GM12891 (cell line): ENCODE measurements around the gene EIF5A.

Experiments
- DNase-seq: peaks from one replicate; pipeline ENCODE4 v3.0.0; 2011; ENCODE audit warnings: low spot score; ENCODE audit not compliant: insufficient read length
- FAIRE-seq: peaks from 2 replicates; lab custom pipeline; 2011; peaks lifted over from hg19 to GRCh38; lab: Jason Lieb, UNC
- PAX5 ChIP-seq: IDR thresholded peaks from 2 replicates; pipeline ENCODE4 v1.6.1; 2011; ENCODE audit warnings: low read length, moderate library complexity, mild to moderate bottlenecking; ENCODE audit not compliant: insufficient read depth, severe bottlenecking
- POLR2A ChIP-seq: IDR thresholded peaks from 2 replicates; pipeline ENCODE4 v1.6.1; 2011; ENCODE audit warnings: low read depth, low read length, control low read depth
- POLR2AphosphoS5 ChIP-seq: IDR thresholded peaks from 2 replicates; pipeline ENCODE4 v1.6.1; 2011; ENCODE audit warnings: low read depth, low read length, control low read depth
- POU2F2 ChIP-seq: IDR thresholded peaks from 2 replicates; pipeline ENCODE4 v1.6.1; 2011; ENCODE audit warnings: low read depth, mild to moderate bottlenecking, control low read depth, low read length, moderate library complexity
- SPI1 ChIP-seq: IDR thresholded peaks from 2 replicates; pipeline ENCODE4 v1.6.1; 2011; ENCODE audit warnings: low read depth, low read length, control low read depth
- TAF1 ChIP-seq: IDR thresholded peaks from 2 replicates; pipeline ENCODE4 v1.6.1; 2011; ENCODE audit warnings: low read depth, low read length, control low read depth

EIF5A gene

GRCh38 chr17:7312432-7313087 lies 5.1 kb downstream of the EIF5A start:
- FAIRE-seq (no peak), DNase-seq (no peak)
- TF ChIP-seq POLR2A (0 out of 2 replicates have a peak, but pooled peaks have one; percentile 11), TAF1 (no peak), PAX5 (no peak), POU2F2 (no peak; the same call in 1 of the 2 replicates), POLR2AphosphoS5 (no peak)

GRCh38 chr17:7313088-7313889 lies 5.9 kb downstream of the EIF5A start:
- TF ChIP-seq POLR2AphosphoS5 (peak; percentile 94), PAX5 (no peak), SPI1 (no peak), POLR2A (peak; percentile 78), POU2F2 (peak; percentile 73)
- peak; percentile 48 for FAIRE-seq
- no peak for DNase-seq

- DNase-seq (no peak), FAIRE-seq (peak; percentile 23)
- TF ChIP-seq TAF1 (no peak), PAX5 (no peak), SPI1 (no peak), POLR2A (no peak; the same call in 1 of the 2 replicates), POLR2AphosphoS5 (peak; percentile 65; the same call in 1 of the 2 replicates), POU2F2 (no peak)
Measured at GRCh38 chr17:7313890-7314718, 6.7 kb downstream of the EIF5A start.

- peak; percentile 99 for FAIRE-seq
- peak; percentile 99 for DNase-seq
- TF ChIP-seq TAF1 (peak; percentile 73), POLR2A (peak; percentile 75), POLR2AphosphoS5 (no peak), SPI1 (peak; percentile 38; the same call in 1 of the 2 replicates), PAX5 (peak; percentile 9), POU2F2 (no peak)
Measured at GRCh38 chr17:7314719-7315569, 7.5 kb downstream of the EIF5A start, which contains the start of gene GPS2. GPS2 (minus strand) TSS chr17:7315360; CDS start chr17:7315052, 308 bp downstream.

GRCh38 chr17:7315570-7316235 lies 8.3 kb downstream of the EIF5A start:
- DNase-seq: peak; percentile 32
- no peak for FAIRE-seq
- TF ChIP-seq POU2F2 (no peak), TAF1 (no peak), POLR2AphosphoS5 (no peak), PAX5 (no peak), SPI1 (no peak), POLR2A (no peak)

GRCh38 chr17:7317161-7317803 lies 9.9 kb downstream of the EIF5A start:
- TF ChIP-seq POLR2A (no peak), POU2F2 (no peak), SPI1 (no peak), TAF1 (no peak), PAX5 (no peak), POLR2AphosphoS5 (no peak)
- peak; percentile 6 for DNase-seq
- FAIRE-seq: no peak

GRCh38 chr17:7318121-7318860 lies 10.9 kb downstream of the EIF5A start:
- TF ChIP-seq POLR2A (no peak), POLR2AphosphoS5 (no peak), POU2F2 (no peak), TAF1 (no peak), SPI1 (no peak), PAX5 (no peak)
- DNase-seq: peak; percentile 3
- FAIRE-seq: no peak

- FAIRE-seq (no peak), DNase-seq (peak; percentile 3)
- TF ChIP-seq TAF1 (no peak), SPI1 (no peak), PAX5 (no peak), POLR2AphosphoS5 (no peak), POLR2A (no peak), POU2F2 (no peak)
Measured at GRCh38 chr17:7321466-7321865, 14.0 kb downstream of the EIF5A start.
